G401 (cell line): ENCODE results near the gene RIMBP2. TPM values are rescaled to one million over a fixed set of nuclear protein-coding genes. Genes with fewer than 3 reads are reported as not detected.

Experiments used
- DNase-seq: peaks from one replicate; pipeline ENCODE4 v3.0.0-alpha.2; 2015; ENCODE audit warnings: low spot score
- in situ Hi-C: cut with HindIII; loops from 2 replicates; pipeline ENCODE4 v1.10.0; 2016; ENCODE audit warnings: low sequenced_read_pairs, mixed read lengths
- total RNA-seq: library from RNA; depleted of rRNA; stranded (reverse); fragments of >200 nt; shearing (Covaris generic); gene quantifications from 2 replicates; pipeline ENCODE4 v1.2.3, GENCODE V29; 2014

Gene RIMBP2
- total RNA-seq, 1 experiment from 2014 or later, result 75.3 TPM

- no peak for DNase-seq
- in situ Hi-C loops, result no loop called here
These were observed 100.2 kb downstream of the RIMBP2 start for GRCh38 chr12:130615861-130616345.

DNA sequence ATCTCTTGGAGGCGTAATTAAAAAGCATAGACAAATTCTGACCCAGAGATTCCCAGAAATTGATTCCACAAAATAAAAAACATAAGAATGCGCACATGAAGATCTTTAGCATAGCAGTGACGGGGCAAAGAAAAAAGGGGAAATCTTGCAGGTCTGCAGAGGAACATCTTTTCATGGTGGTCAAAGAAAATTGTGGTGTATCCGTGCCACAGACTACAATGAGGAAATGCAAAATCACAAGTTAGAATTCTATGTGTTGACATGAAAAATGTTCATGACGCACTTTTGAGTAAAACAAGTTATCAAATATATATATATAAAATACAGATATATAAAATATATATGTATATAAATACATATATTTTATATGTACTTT lies 101.6 kb downstream of the RIMBP2 start:
- DNase-seq, result no peak
- in situ Hi-C loops, result no loop called here

GRCh38 chr12:130613831-130614529 lies 102.1 kb downstream of the RIMBP2 start:
- in situ Hi-C loops, result no loop called here

DNA sequence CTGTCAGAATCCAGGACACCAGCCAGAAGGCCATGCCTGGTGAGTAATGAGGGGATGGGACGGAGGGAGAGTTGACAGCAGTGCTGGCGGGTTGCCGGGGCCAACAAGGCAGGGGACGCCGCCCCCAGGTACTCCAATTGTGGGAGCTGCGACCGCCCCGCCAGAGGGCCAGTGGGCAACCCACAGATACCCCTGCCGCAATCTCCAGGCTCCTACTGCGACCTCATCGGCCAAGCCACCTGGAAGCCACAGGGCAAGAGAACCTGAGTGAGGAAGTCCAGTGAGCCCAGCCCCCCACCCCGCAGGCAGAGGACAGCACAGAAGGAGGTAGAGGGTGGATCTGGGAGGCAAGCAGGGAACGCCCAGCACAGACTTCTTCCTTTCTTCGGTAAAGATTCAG lies 103.0 kb downstream of the RIMBP2 start:
- no peak for DNase-seq
- in situ Hi-C loops, result no loop called here

More at GRCh38 chr12:130613831-130614529, 102.1 kb downstream of the RIMBP2 start:
- DNase-seq, result no peak

GRCh38 chr12:130611026-130611905 lies 104.8 kb downstream of the RIMBP2 start:
- in situ Hi-C loops, result no loop called here
- DNase-seq, result no peak

DNA sequence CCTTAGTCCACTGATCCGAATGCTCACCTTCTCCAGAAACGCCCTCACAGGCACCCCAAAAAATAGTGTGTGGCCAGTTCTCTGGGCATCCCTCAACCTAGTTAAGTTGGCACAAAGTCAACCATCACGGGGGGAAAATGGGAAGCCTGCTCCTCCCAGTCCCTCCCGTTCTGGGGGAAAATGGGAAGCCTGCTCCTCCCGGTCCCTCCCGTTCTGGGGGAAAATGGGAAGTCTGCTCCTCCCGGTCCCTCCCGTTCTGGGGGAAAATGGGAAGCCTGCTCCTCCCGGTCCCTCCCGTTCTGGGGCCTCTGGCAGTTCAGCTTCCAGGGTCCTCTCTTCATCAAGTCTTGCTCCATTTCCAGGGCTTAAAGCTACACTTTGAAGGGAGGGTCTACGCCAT lies 106.1 kb downstream of the RIMBP2 start:
- in situ Hi-C loops, result no loop called here
- DNase-seq, result no peak

GRCh38 chr12:130608831-130609230 lies 107.3 kb downstream of the RIMBP2 start:
- DNase-seq, result no peak
- in situ Hi-C loops, result no loop called here

DNA sequence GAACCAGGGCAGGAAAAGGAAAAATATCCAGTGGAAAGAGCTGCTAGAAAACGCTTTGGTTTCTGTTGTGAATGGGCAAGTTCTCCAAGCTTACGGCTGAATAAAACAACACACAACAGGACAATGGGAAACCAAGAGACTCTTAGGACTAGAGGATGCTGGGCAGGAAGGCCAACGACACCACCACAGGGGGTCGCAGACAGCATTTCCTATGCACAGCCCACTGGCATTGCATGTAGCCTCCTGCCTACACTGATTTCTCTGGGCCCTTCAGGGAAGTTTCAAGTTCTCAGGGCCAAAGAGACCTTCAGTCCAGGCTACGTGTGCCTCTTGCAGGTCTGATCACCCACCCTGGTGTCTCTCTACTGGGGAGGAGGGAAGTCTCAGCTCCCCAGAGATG lies 108.0 kb downstream of the RIMBP2 start:
- in situ Hi-C loops, result no loop called here
- DNase-seq, result no peak

- in situ Hi-C loops, result no loop called here
- no peak for DNase-seq
These were observed 109.9 kb downstream of the RIMBP2 start for GRCh38 chr12:130606231-130606630.

GRCh38 chr12:130603396-130603965 lies 112.6 kb downstream of the RIMBP2 start:
- no peak for DNase-seq
- in situ Hi-C loops, result no loop called here

- no peak for DNase-seq
- in situ Hi-C loops, result no loop called here
These were observed 113.8 kb downstream of the RIMBP2 start for GRCh38 chr12:130602251-130602650.

DNA sequence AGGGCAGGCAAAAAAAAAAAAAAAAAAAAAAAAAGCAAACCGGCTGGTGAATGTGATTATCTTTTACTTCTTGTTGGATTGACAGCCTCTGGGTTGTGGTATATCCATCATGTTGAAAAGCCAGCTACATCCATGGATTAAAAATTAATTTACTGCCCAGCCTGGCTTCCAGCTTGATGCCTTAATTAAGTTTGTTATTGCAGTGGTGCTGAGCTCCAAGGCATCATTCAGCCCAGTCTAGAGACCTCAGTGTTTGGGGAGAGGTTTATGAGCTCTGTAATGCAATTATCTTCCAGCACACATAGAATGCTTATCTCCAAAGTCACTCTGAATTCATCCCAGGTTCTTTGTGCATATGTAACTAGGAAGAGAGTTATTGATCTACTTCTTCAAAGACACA lies 114.8 kb downstream of the RIMBP2 start:
- in situ Hi-C loops, result no loop called here
- DNase-seq, result no peak

DNA sequence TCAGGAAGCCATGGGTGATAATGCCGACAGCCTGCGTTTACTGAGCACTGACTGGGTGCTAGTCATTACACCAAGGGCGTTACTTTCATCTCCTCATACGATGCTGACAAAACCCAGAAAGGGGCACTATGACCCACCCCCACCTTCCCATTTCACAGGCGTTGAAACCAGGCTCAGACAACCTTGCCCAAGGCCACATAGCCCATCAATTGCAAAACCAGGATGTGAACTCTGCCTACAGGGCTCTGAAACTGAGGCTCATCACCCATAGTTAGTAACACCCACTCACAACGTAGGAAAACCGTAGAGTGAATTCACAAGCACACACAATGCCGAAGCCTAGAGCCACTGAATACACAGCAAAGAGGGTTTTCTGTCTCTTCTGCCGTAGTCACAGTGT lies 119.9 kb downstream of the RIMBP2 start:
- in situ Hi-C loops, result no loop called here
- DNase-seq, result no peak

DNA sequence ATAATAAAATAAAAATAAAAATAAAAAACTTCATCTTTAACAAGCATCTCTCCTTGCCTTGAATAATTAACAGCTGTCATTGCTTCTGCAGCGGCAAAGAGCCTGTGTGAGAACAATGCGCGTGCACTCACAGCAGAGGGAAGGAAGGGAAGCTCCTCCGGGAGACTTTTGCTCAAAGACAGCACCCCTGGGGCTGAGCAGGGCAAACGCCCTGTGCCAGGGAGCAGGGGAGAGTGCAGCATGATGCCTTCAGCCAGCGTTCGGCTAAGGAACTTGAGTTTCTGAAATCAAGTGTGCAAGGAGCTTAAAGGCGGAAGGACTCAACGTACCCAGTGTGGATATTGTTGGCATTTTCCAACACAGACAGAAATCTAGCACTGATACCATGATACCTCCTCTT lies 120.5 kb downstream of the RIMBP2 start:
- in situ Hi-C loops, result no loop called here
- DNase-seq, result no peak

- in situ Hi-C loops, result no loop called here
- no peak for DNase-seq
These were observed 123.0 kb downstream of the RIMBP2 start for GRCh38 chr12:130593056-130593455.

DNA sequence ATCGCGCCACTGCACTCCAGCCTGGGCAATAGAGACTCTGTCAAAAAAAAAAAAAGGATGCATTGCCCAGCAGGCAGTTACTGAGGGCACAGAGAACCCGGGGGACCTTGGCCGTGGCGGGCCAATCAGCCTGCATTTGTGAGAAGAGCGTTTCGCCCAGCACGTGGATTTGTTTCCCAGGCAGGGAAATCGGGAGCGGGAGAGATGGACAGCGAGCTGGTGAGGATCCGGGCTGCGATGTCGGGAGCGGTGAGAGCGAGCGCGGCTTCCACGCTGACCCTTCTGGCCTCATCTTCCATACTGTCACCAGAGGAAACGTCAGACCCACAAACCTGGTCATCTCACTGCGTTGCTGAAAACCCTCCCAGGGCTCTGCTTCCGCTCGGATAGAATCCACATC lies 123.5 kb downstream of the RIMBP2 start:
- in situ Hi-C loops, result no loop called here
- no peak for DNase-seq

DNA sequence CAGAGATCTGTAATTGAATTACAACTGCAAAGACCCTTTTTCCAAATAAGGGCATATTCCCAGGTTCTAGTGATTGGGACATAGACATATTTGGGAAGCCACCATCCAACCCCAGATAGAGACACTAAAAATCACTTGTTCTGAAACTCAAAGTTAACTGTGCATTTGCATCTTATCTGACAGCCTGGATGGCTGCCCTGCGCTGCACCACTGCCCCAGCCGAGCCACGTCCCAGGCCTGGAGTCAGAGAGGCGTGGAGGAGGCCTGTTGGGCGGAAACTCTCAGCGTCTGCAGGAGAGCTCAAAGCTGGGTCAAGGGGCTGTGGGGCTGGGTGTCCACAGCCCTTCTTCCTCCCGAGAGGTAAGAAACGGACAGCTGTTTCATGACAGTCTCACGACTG lies 124.4 kb downstream of the RIMBP2 start:
- DNase-seq, result no peak
- in situ Hi-C loops, result no loop called here

GRCh38 chr12:130590685-130591084 lies 125.4 kb downstream of the RIMBP2 start:
- no peak for DNase-seq
- in situ Hi-C loops, result no loop called here

DNA sequence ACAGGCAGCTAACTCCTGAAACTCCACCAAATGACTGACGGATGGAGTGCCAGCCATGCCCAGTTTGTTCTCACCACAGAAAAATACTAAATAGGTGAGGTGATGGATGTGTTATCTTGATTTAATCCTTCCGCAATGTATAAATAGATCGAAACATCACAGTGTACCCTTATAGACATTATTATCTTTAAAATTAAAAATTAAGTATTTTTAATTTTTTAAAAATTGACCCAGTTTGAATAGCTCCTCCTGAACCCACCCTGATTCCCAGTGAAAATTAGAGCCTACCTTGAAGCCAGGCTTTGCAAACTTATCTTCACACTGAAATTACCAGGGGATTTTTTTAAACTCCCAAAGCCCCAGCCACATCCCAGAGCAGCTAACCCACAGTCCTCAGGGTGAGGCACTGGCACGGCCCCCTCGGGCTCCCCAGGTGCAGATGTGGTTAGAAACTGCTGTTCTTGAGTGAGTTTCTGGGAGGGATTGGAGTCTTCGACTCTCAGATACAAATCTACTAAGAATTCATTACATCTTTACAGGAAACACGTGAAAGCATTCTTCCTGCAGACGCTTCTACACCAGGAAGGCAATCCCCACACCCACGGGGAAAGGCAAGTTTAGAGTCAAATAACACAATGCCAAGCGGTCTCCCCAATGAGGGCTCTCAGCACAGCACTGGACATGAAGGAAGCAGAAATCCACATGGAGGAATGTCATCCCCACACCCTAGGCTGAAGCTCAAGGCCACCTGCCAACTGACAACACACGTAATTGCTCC lies 126.4 kb downstream of the RIMBP2 start:
- in situ Hi-C loops, result no loop called here
- DNase-seq, result no peak
